ENCODE data around the gene THOC6. TPM values are rescaled to one million over a fixed set of nuclear protein-coding genes. Genes with fewer than 3 reads are reported as not detected.

Gene THOC6
- total RNA-seq, 2 experiments from 2014 or later = 33.6 to 36.0 TPM

DNA sequence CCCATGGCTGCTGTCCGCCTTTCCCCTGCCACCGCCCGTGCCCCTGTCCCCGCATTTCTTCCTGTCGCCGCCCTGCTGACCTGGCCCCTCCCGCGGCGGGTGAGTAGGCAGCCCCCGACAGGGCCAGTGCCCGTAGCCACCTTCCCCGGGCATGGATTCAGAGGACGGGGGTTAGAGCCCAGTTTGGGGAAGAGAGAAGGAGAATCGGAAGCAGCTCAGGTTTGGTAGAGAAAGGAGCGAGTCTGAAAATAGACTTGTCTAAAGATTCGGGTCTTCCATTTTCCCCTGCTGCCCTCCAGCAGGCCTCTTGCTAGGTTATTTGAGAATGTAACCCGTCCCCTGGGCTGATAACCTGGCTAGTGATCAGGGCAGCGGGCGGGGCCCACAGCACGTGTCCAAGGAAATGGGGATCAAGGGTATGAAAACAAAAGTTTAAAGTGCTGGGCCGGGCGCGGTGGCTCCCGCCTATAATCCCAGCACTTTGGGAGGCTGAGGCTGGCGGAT lies 19.0 kb upstream of the THOC6 start:
- BruUV-seq (replicated peaks) = no TSS peak
- ChIA-PET CTCF (ENCODE audit: unreplicated experiment) (interaction anchor here (1.4 to 1.5 kb wide), 2 partner anchors 23 to 24 kb away, joined by 3 to 5 read pairs; partner anchors contain the start of gene PKMYT1), POLR2A (interaction anchor here (0.6 to 1.3 kb wide), 2 partner anchors 23 to 44 kb away, joined by 3 to 4 read pairs; no protein-coding TSS in a partner anchor)
- Histone ChIP-seq H3K27ac (ENCODE audit: low read depth, low read length, poor library complexity, severe bottlenecking) (no peak overlapping the region), H3K36me3 (ENCODE audit: insufficient read depth, low read length) (no peaks in the 10 kb centered on the region), H3K79me2 (ENCODE audit: insufficient read depth, low read depth, low read length) (no peaks in the 10 kb centered on the region), H3K9me3 (ENCODE audit: low read length) (no peaks in the 10 kb centered on the region), H3K4me2 (ENCODE audit: low read length) (peak overlapping the region; percentile 66), H4K20me1 (ENCODE audit: insufficient read depth, low read length) (no peaks in the 10 kb centered on the region), H2AFZ (ENCODE audit: low read length) (no peak overlapping the region), H3K9me2 (ENCODE audit: insufficient read depth, low read length) (no peaks in the 10 kb centered on the region), H3K4me1 (ENCODE audit: insufficient read depth, low read length, poor library complexity, severe bottlenecking) (peaks cover 23% of the 10 kb centered on the region), H3K4me3 (ENCODE audit: low read depth, low read length, poor library complexity, severe bottlenecking) (peak overlapping the region; percentile 50)
- TF ChIP-seq EZH2phosphoT487 (IDR thresholded peaks at IDR 0.05; ENCODE audit: borderline replicate concordance, low read depth, low read length) = no peak
- TF ChIP-seq, protein P1, sequence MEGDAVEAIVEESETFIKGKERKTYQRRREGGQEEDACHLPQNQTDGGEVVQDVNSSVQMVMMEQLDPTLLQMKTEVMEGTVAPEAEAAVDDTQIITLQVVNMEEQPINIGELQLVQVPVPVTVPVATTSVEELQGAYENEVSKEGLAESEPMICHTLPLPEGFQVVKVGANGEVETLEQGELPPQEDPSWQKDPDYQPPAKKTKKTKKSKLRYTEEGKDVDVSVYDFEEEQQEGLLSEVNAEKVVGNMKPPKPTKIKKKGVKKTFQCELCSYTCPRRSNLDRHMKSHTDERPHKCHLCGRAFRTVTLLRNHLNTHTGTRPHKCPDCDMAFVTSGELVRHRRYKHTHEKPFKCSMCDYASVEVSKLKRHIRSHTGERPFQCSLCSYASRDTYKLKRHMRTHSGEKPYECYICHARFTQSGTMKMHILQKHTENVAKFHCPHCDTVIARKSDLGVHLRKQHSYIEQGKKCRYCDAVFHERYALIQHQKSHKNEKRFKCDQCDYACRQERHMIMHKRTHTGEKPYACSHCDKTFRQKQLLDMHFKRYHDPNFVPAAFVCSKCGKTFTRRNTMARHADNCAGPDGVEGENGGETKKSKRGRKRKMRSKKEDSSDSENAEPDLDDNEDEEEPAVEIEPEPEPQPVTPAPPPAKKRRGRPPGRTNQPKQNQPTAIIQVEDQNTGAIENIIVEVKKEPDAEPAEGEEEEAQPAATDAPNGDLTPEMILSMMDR (conservative IDR thresholded peaks at IDR 0.05; ENCODE audit: low read length) = no peak
- DNase-seq (ENCODE audit: low spot score) = no peak
- intact Hi-C loops (cut with micrococcal nuclease; ENCODE audit: unreplicated experiment) = loop anchor here (1.0 to 2.0 kb wide), 2 partner anchors 36 to 54 kb away; partner anchors contain the start of gene PAQR4

DNA sequence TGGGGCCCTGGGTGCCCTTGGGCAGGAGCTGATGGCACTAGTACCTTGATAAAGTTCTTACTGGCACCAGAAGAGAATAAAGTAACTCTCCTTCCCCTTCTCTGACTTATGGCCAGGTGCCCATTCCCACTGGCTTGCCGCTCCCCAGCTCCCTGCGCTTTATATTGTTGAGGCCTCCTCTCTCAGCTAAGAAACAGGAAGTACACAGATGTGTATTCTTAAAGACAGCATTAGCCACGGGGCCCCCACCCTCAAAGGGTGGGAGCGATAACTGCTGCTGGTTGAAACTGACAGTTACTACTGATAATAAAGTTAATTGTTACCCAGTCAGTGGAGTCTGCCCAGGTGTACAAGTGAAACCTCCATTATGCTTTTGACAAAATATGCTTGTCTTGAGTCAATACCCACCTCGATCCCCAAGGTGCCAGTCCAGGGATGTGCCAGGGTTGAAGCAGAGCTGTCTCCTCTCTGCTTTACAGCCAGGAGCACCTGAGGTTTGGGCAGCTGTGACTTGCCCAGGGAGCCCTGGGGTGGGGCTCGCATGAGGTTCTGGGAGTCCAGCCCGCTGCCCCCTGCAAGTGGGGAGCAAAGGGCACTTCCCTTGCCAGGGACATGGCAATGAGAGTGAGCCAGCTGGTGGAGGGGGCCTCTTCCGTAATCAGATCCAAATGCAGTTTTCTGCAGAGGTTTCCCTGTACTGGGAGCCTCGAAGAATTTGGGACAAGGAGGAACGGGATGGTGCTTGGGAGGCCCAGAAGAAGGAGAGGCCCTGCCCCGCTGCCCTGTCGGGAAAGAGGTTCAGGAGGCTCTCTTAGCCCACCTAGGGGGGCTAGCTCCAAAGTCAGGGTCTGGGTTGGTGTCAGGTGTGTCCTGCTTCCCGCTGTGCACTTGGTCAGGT lies 16.5 kb upstream of the THOC6 start:
- peak overlapping the region; percentile 43 for H3K4me2 ChIP-seq (ENCODE audit: low read length)
- no peaks in the 10 kb centered on the region for H3K36me3 ChIP-seq (ENCODE audit: insufficient read depth, low read length)
- peaks cover 23% of the 10 kb centered on the region for H3K4me1 ChIP-seq (ENCODE audit: insufficient read depth, low read length, poor library complexity, severe bottlenecking)
- H3K4me3 ChIP-seq (ENCODE audit: low read depth, low read length, poor library complexity, severe bottlenecking) = no peak overlapping the region
- no peak for DNase-seq (ENCODE audit: low spot score)
- no peak overlapping the region for H3K27ac ChIP-seq (ENCODE audit: low read depth, low read length, poor library complexity, severe bottlenecking)
- no peaks in the 10 kb centered on the region for H3K9me3 ChIP-seq (ENCODE audit: low read length)
- H3K79me2 ChIP-seq (ENCODE audit: insufficient read depth, low read depth, low read length) = no peaks in the 10 kb centered on the region
- ChIA-PET POLR2A (interaction anchor here (1.3 kb wide), 1 partner anchor 13 kb away, joined by 7 read pairs; the partner anchor contains the start of gene TNFRSF12A), CTCF (ENCODE audit: unreplicated experiment) (interaction anchor here (0.7 to 1.0 kb wide), 3 partner anchors 18 to 24 kb away, joined by 3 to 5 read pairs (median 3); no protein-coding TSS in a partner anchor)
- intact Hi-C loops (cut with micrococcal nuclease; ENCODE audit: unreplicated experiment) = no loop called here
- H3K9me2 ChIP-seq (ENCODE audit: insufficient read depth, low read length) = no peaks in the 10 kb centered on the region
- peak overlapping the region; percentile 53 for H2AFZ ChIP-seq (ENCODE audit: low read length)
- no peaks in the 10 kb centered on the region for H4K20me1 ChIP-seq (ENCODE audit: insufficient read depth, low read length)
- BruUV-seq (replicated peaks) = no TSS peak
- TF ChIP-seq, protein P1 (conservative IDR thresholded peaks at IDR 0.05; ENCODE audit: low read length) = no peak
- no peak for TF ChIP-seq EZH2phosphoT487 (IDR thresholded peaks at IDR 0.05; ENCODE audit: borderline replicate concordance, low read depth, low read length)

All from OCI-LY7 (cell line).